ENCODE measurements around the gene MYL9.

GRCh38 chr20:36571564-36572504 lies 30.5 kb downstream of the MYL9 start:
- TF ChIP-seq, protein P1, sequence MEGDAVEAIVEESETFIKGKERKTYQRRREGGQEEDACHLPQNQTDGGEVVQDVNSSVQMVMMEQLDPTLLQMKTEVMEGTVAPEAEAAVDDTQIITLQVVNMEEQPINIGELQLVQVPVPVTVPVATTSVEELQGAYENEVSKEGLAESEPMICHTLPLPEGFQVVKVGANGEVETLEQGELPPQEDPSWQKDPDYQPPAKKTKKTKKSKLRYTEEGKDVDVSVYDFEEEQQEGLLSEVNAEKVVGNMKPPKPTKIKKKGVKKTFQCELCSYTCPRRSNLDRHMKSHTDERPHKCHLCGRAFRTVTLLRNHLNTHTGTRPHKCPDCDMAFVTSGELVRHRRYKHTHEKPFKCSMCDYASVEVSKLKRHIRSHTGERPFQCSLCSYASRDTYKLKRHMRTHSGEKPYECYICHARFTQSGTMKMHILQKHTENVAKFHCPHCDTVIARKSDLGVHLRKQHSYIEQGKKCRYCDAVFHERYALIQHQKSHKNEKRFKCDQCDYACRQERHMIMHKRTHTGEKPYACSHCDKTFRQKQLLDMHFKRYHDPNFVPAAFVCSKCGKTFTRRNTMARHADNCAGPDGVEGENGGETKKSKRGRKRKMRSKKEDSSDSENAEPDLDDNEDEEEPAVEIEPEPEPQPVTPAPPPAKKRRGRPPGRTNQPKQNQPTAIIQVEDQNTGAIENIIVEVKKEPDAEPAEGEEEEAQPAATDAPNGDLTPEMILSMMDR (IDR thresholded peaks at IDR 0.05): no peak
- TF ChIP-seq POLR2A (IDR thresholded peaks at IDR 0.05): no peak

Measured in uterus (tissue), 2 donors.